Esophagus squamous epithelium (tissue), 4 donors: ENCODE measurements around the gene DDX17. TPM values are rescaled to one million over a fixed set of nuclear protein-coding genes. Genes with fewer than 3 reads are reported as not detected.

Experiments
- total RNA-seq, 4 donors: library from RNA; depleted of rRNA; stranded (reverse); fragments of >200 nt; gene quantifications; one replicate each; pipeline ENCODE4 v1.1.0, GENCODE V29; 2016

The DDX17 gene
- total RNA-seq, 4 donors from 2014 or later: 164 to 498 (median 214) TPM

Other genes with a start within 250 kb of the DDX17 start
- 10 to 100 TPM; 22.5 to 55.1 (median 28.3) TPM for gene TMEM184B, start 233.3 kb downstream of the DDX17 start, total RNA-seq
- gene CSNK1E, start 188.9 kb downstream of the DDX17 start, total RNA-seq: 10 to 100 TPM; 40.8 to 94.4 (median 55.9) TPM
- not detected for gene KCNJ4, start 51.1 kb downstream of the DDX17 start, total RNA-seq
- 1 to 10 TPM; 1.1 to 9.6 (median 1.9) TPM for gene KDELR3, start 38.2 kb downstream of the DDX17 start, total RNA-seq
- 1 to 10 TPM in 3 of 4 donors, not detected in 1; 1.1 to 7.2 (median 5.2) TPM for gene DMC1, start 63.9 kb upstream of the DDX17 start, total RNA-seq
- gene FAM227A, start 150.1 kb upstream of the DDX17 start, total RNA-seq: 1 to 10 TPM in 1 of 4 donors, under 1 TPM in 3; 0.04 to 1.0 (median 0.12) TPM
- 10 to 100 TPM in 3 of 4 donors, 1 to 10 TPM in 1; 8.7 to 21.1 (median 13.1) TPM for gene CBY1, start 150.3 kb upstream of the DDX17 start, total RNA-seq
- gene TOMM22, start 175.6 kb upstream of the DDX17 start, total RNA-seq: 10 to 100 TPM; 23.4 to 73.7 (median 57.2) TPM
- gene JOSD1, start 194.6 kb upstream of the DDX17 start, total RNA-seq: 10 to 100 TPM; 27.8 to 48.8 (median 33.1) TPM
- 10 to 100 TPM; 15.3 to 37.4 (median 32.0) TPM for gene GTPBP1, start 199.6 kb upstream of the DDX17 start, total RNA-seq
- gene SUN2, start 249.7 kb upstream of the DDX17 start, total RNA-seq: 100 to 1,000 TPM in 3 of 4 donors, 10 to 100 TPM in 1; 94.2 to 307 (median 191) TPM